SK-MEL-5 (cell line): Measurements from ENCODE around the gene TARS1. TPM values are rescaled to one million over a fixed set of nuclear protein-coding genes. Genes with fewer than 3 reads are reported as not detected.
"Not testable (repeated sequence)": the region's sequence is repeated elsewhere in the genome, so short reads cannot be mapped to it uniquely, and the experiment has no call there.

Experiments
- DNase-seq: peaks from one replicate; pipeline ENCODE4 v3.0.0-alpha.2; 2016; ENCODE audit warnings: low read depth, low spot score
- in situ Hi-C: cut with HindIII; loops from 2 replicates; pipeline ENCODE4 v1.10.0; 2016; ENCODE audit warnings: low sequenced_read_pairs, high pct_unique_total_duplicates, low pct_unique_long_range_greater_than_20kb
- total RNA-seq: library from RNA; depleted of rRNA; stranded (reverse); fragments of >200 nt; shearing (Covaris generic); gene quantifications from 2 replicates; pipeline ENCODE4 v1.2.3, GENCODE V29; 2014

TARS1 gene
- total RNA-seq, 1 experiment from 2014 or later, result 595 TPM

- DNase-seq, result peak; percentile 45
- in situ Hi-C loops, result no loop called here
Measured at GRCh38 chr5:33433303-33434240, 7.2 kb upstream of the TARS1 start.

GRCh38 chr5:33435893-33436490 is 4.8 kb upstream of the TARS1 start:
- in situ Hi-C loops, result not testable (repeated sequence)
- peak; percentile 91 for DNase-seq

GRCh38 chr5:33438996-33439395 is 1.8 kb upstream of the TARS1 start:
- in situ Hi-C loops, result no loop called here
- DNase-seq, result no peak

- no peak for DNase-seq
- in situ Hi-C loops, result no loop called here
Measured at GRCh38 chr5:33439905-33440481, 772 bp upstream of the TARS1 start.

GRCh38 chr5:33441241-33442177 is 744 bp downstream of the TARS1 start:
- in situ Hi-C loops, result no loop called here
- peak; percentile 93 for DNase-seq

- DNase-seq, result no peak
- in situ Hi-C loops, result no loop called here
Measured at GRCh38 chr5:33444542-33444941, 3.8 kb downstream of the TARS1 start.

- no peak for DNase-seq
- in situ Hi-C loops, result no loop called here
Measured at GRCh38 chr5:33445798-33446197, 5.0 kb downstream of the TARS1 start.

GRCh38 chr5:33448118-33448517 is 7.4 kb downstream of the TARS1 start:
- in situ Hi-C loops, result no loop called here
- DNase-seq, result no peak

- no peak for DNase-seq
- in situ Hi-C loops, result no loop called here
Measured at GRCh38 chr5:33457126-33457525, 16.4 kb downstream of the TARS1 start.

GRCh38 chr5:33457817-33458216 is 17.1 kb downstream of the TARS1 start:
- no peak for DNase-seq

GRCh38 chr5:33460210-33460609 is 19.4 kb downstream of the TARS1 start:
- no peak for DNase-seq
- in situ Hi-C loops, result no loop called here

More at GRCh38 chr5:33457817-33458216, 17.1 kb downstream of the TARS1 start:
- in situ Hi-C loops, result no loop called here

- no peak for DNase-seq
- in situ Hi-C loops, result no loop called here
Measured at GRCh38 chr5:33462456-33462855, 21.7 kb downstream of the TARS1 start.

- in situ Hi-C loops, result no loop called here
- no peak for DNase-seq
Measured at GRCh38 chr5:33465120-33465519, 24.4 kb downstream of the TARS1 start.

GRCh38 chr5:33468775-33469435 is 28.1 kb downstream of the TARS1 start:
- in situ Hi-C loops, result no loop called here
- no peak for DNase-seq

- peak; percentile 77 for DNase-seq
- in situ Hi-C loops, result no loop called here
Measured at GRCh38 chr5:33470544-33470943, 29.8 kb downstream of the TARS1 start.

- DNase-seq, result no peak
- in situ Hi-C loops, result no loop called here
Measured at GRCh38 chr5:33472805-33473409, 32.1 kb downstream of the TARS1 start.

GRCh38 chr5:33474004-33474403 is 33.2 kb downstream of the TARS1 start:
- DNase-seq, result no peak
- in situ Hi-C loops, result no loop called here
